ENCODE measurements around the gene CHST3.

CHST3 gene

GRCh38 chr10:71920540-71921323 is 43.5 kb upstream of the CHST3 start:
- ATAC-seq, result no peak
- TF ChIP-seq CREB5 (CRISPR knock-in tag; IDR thresholded peaks at IDR 0.05; ENCODE audit: low read depth) (no peak), PPARA (CRISPR knock-in tag; IDR thresholded peaks at IDR 0.05; ENCODE audit: borderline replicate concordance) (no peak), CSDC2 (CRISPR knock-in tag; IDR thresholded peaks at IDR 0.05) (no peak), TSHZ2 (CRISPR knock-in tag; IDR thresholded peaks at IDR 0.05) (no peak), ZFP30 (CRISPR knock-in tag; IDR thresholded peaks at IDR 0.05) (no peak), TOX (CRISPR knock-in tag; IDR thresholded peaks at IDR 0.05; ENCODE audit: borderline replicate concordance) (no peak), ZC3H10 (CRISPR knock-in tag; IDR thresholded peaks at IDR 0.05) (no peak), ZFP3 (CRISPR knock-in tag; IDR thresholded peaks at IDR 0.05) (no peak), GLIS3 (CRISPR knock-in tag; IDR thresholded peaks at IDR 0.05) (no peak)

GRCh38 chr10:71921324-71922027 is 42.7 kb upstream of the CHST3 start:
- peak; percentile 57; the same call in 2 of the 3 replicates for ATAC-seq
- TF ChIP-seq CSRNP3 (CRISPR knock-in tag; IDR thresholded peaks at IDR 0.05) (no peak), ESRRG (CRISPR knock-in tag; IDR thresholded peaks at IDR 0.05) (no peak), PPARA (CRISPR knock-in tag; IDR thresholded peaks at IDR 0.05; ENCODE audit: borderline replicate concordance) (no peak), ZNF70 (CRISPR knock-in tag; IDR thresholded peaks at IDR 0.05) (no peak), TCF4 (CRISPR knock-in tag; IDR thresholded peaks at IDR 0.05; ENCODE audit: borderline replicate concordance) (no peak), ZNF565 (CRISPR knock-in tag; conservative IDR thresholded peaks at IDR 0.05; ENCODE audit: low read depth) (no peak), SNAI2 (CRISPR knock-in tag; IDR thresholded peaks at IDR 0.05) (no peak), BACH2 (CRISPR knock-in tag; IDR thresholded peaks at IDR 0.05; ENCODE audit: borderline replicate concordance) (no peak), POU6F1 (CRISPR knock-in tag; IDR thresholded peaks at IDR 0.05; ENCODE audit: borderline replicate concordance, low read depth) (no peak), ISL1 (CRISPR knock-in tag; IDR thresholded peaks at IDR 0.05) (no peak)

- no peak for TF ChIP-seq ARNTL (CRISPR knock-in tag; IDR thresholded peaks at IDR 0.05; ENCODE audit: borderline replicate concordance, low read depth)
- no peak for ATAC-seq
These were observed 41.0 kb upstream of the CHST3 start for GRCh38 chr10:71923138-71923692.

- no peak for ATAC-seq
- TF ChIP-seq POU6F1 (CRISPR knock-in tag; IDR thresholded peaks at IDR 0.05; ENCODE audit: borderline replicate concordance, low read depth), result no peak
- TF ChIP-seq CSRNP3 (CRISPR knock-in tag; IDR thresholded peaks at IDR 0.05), result no peak
- TF ChIP-seq TOX (CRISPR knock-in tag; IDR thresholded peaks at IDR 0.05; ENCODE audit: borderline replicate concordance), result no peak
- no peak for TF ChIP-seq TSHZ2 (CRISPR knock-in tag; IDR thresholded peaks at IDR 0.05)
- TF ChIP-seq ZNF8 (CRISPR knock-in tag; IDR thresholded peaks at IDR 0.05), result no peak
- no peak for TF ChIP-seq ZNF565 (CRISPR knock-in tag; conservative IDR thresholded peaks at IDR 0.05; ENCODE audit: low read depth)
- no peak for TF ChIP-seq ZFP30 (CRISPR knock-in tag; IDR thresholded peaks at IDR 0.05)
- no peak for TF ChIP-seq ZFP3 (CRISPR knock-in tag; IDR thresholded peaks at IDR 0.05)
These were observed 39.4 kb upstream of the CHST3 start for GRCh38 chr10:71924771-71925170.

All from SK-N-SH treated with all-trans-retinoic acid at 6 μM for 48 hours (cell line).